ENCODE results near the gene LHX4.

LHX4 gene

DNA sequence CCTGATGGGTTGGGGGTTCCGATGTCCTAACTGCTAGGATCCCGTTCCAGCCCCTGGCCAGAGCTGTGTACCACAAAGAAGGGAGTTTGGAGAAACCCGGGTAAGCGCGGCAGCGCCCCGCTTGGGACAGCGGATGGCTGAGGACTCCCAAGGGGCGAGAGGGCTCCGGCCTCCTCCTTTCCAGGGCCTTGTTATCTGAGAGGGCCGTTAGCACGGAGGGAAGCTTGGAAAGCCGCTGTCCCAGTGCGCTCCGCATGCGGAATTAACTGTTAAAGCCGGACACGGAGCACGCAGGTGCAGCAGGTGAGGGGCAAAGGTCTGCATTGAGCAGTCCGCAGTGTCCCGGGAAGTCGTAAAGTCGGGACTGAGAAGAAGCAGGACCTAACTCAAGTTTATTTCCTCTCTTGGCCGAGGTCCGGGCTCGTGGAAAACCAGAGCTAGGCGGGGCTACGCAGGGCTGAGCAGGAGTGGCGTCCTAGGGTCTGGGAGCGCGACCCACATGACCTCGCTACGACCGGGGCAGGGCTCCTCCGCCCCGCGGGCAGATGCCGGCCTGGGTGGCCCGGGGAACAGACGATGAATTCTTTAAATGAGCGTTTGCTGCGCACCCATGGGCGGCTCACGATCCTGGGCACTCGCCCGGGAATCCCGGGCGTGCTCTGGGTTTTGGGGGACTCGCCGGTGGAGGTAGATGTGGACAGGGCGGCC lies 4.5 kb downstream of the LHX4 start:
- no peaks in the 10 kb centered on the region for H3K36me3 ChIP-seq (replicated peaks)
- H3K4me3 ChIP-seq = no peak overlapping the region
- no peaks in the 10 kb centered on the region for H3K27me3 ChIP-seq (ENCODE audit: low read depth)
- peaks cover 8% of the 10 kb centered on the region for H3K4me1 ChIP-seq
- no peaks in the 10 kb centered on the region for H3K9me3 ChIP-seq
- in situ Hi-C loops (cut with MboI; ENCODE audit: low sequenced_read_pairs) = no loop called here
- DNase-seq (ENCODE audit: low spot score in 2 of 2) = no peak

DNA sequence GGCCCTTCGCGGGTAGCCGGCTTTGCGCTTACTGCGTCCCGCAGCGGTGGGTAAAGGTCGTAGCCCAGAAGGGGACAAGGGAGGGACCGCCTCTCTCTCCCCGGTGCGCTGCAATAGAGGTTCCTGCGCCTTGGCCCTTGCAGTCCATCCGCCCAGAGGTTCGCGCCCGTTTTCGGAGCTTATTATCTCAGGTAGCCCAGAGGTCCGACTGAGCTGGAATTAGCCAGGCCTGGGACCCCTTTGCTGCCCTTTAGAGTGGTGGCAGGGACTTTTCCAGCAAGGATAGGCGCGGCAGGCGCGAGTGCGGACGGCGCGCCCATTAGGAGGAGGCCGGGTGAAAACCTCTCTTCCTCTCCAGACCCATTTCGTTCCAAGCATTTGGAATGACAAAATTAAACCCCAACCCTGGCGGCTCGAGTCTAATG lies 5.0 kb downstream of the LHX4 start:
- no peak for DNase-seq (ENCODE audit: low spot score in 2 of 2)
- Histone ChIP-seq H3K36me3 (replicated peaks) (no peaks in the 10 kb centered on the region), H3K4me1 (peaks cover 8% of the 10 kb centered on the region), H3K4me3 (no peak overlapping the region), H3K27me3 (ENCODE audit: low read depth) (no peaks in the 10 kb centered on the region), H3K9me3 (no peaks in the 10 kb centered on the region)
- in situ Hi-C loops (cut with MboI; ENCODE audit: low sequenced_read_pairs) = no loop called here

DNA sequence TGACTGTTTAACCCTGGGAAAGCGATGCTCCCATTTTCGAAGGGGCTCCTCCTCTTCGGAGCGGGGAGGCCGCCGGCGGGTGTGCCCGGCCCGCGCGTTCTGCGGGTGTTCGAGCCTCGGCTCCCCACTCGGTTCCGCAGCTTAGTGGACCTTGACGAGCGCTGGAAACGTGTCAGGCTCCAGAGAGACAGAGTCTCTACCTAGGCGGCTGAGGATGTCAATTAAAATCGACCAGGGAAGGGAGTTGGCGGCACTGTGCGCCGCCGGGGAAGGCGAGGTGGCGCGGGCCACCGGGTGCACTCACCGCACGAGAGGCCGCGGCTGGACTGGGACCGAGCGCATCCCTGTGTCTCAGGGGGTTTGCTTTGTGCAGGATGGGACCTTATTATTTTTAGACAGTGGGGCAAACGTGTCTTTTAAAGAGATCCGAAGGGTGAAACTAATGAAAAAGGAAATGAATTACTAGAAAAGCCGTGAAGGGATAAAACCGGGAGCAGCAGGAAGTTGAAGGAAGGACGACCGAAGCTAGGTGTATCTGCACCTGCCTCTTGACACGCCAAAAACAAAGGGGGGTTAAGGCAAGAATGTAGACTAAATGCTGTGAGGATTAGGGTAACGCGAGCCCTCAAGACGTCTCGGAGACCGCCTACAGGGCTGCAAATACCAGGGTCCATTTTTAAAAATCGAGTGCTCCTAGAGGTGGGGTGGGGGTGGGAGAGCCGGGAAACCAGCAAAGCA lies 5.6 kb downstream of the LHX4 start:
- Histone ChIP-seq H3K36me3 (replicated peaks) (no peaks in the 10 kb centered on the region), H3K27me3 (ENCODE audit: low read depth) (no peaks in the 10 kb centered on the region), H3K4me1 (peaks cover 8% of the 10 kb centered on the region), H3K9me3 (no peaks in the 10 kb centered on the region), H3K4me3 (no peak overlapping the region)
- in situ Hi-C loops (cut with MboI; ENCODE audit: low sequenced_read_pairs) = no loop called here
- no peak for DNase-seq (ENCODE audit: low spot score in 2 of 2)

DNA sequence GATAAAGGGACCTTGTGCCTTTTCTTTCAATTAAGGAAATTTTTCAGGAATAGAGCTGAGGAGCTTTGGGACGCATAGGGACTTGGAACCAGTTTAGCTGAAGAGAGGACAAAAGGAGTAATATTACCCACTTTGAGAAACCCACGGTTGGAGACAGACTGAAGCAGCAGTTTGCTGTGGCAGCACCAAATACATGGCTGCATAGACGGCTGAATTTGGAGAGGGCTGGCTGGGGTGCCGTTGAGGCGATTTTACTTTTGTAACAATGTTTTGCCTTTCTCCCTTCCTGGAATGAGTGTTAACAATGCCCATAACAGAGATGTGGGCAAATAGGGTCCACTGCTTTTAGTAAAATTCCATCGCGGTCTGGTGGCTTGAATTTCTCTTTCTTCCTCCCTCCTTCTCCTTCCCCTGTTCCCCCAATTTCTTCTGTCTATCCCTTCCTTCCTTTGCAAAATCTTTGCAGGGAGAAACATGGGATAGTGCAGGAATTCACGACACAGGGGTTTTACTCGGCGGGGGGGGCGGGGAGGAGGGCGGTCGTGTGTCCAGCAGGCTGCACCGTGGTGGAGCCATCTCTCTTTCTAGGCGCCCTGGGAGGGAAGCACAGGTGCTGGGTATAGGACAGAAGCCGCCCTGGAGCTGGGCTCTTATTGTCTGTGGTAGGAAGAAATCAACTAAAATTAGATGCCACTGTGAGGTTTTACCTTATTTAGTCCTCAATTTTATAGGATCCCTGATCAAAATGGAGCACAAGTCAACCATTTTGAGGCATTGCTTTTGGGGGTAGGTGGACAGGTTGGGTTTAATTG lies 6.8 kb downstream of the LHX4 start:
- in situ Hi-C loops (cut with MboI; ENCODE audit: low sequenced_read_pairs) = no loop called here
- no peak for DNase-seq (ENCODE audit: low spot score in 2 of 2)
- H3K36me3 ChIP-seq (replicated peaks) = no peaks in the 10 kb centered on the region
- no peaks in the 10 kb centered on the region for H3K27me3 ChIP-seq (ENCODE audit: low read depth)
- no peak overlapping the region for H3K4me3 ChIP-seq
- H3K9me3 ChIP-seq = no peaks in the 10 kb centered on the region
- peaks cover 8% of the 10 kb centered on the region for H3K4me1 ChIP-seq

DNA sequence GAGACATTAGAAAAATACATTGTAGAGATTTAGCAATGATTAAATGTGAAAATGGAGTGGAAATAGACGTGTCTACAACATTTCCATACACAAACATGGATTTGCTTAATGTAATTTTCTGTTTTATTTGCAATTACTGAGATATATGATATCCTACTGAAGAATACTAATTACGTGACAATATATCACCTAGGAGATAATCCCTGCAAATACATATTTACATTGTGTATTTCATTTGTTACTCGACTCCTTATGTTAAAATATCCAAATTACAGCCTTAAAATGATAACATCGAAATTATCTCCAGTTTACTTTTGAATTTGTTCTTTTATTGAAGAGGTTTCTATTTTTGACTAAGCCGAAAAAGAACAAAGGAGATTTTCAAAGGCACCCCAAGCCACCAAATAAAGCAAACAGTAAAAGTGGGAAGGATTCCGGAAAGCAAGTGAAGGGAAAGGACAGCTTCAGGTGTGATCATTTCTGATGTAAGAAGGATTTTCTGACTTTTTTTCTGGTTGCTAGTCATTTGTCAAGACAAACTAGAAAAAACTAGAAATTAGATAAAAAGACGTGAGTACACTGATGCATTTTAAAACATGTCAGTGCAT lies 7.9 kb downstream of the LHX4 start:
- Histone ChIP-seq H3K9me3 (no peaks in the 10 kb centered on the region), H3K4me3 (no peak overlapping the region), H3K36me3 (replicated peaks) (no peaks in the 10 kb centered on the region), H3K27me3 (ENCODE audit: low read depth) (no peaks in the 10 kb centered on the region), H3K4me1 (peaks cover 8% of the 10 kb centered on the region)
- in situ Hi-C loops (cut with MboI; ENCODE audit: low sequenced_read_pairs) = no loop called here
- DNase-seq (ENCODE audit: low spot score in 2 of 2) = no peak

DNA sequence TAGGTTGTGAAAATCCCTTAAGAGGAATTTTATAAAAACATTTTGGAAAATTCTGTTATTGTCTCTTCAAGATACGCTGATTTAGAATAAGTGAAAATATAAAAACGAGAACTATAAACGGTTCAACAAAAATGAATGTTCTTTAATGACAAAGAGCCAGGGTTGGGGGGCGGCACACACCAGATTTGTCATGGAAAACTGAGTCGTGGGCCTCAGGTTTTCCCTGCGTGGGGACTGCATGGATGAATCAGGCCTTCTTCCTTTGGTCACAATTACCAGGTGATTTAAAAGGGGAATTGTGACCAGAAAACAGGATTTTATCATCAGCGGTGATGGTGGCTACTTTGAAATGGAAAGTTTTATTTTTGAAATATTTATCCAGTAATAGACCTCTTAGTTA lies 8.6 kb downstream of the LHX4 start:
- H3K36me3 ChIP-seq (replicated peaks) = no peaks in the 10 kb centered on the region
- in situ Hi-C loops (cut with MboI; ENCODE audit: low sequenced_read_pairs) = no loop called here
- H3K4me3 ChIP-seq = no peak overlapping the region
- no peaks in the 10 kb centered on the region for H3K9me3 ChIP-seq
- no peaks in the 10 kb centered on the region for H3K27me3 ChIP-seq (ENCODE audit: low read depth)
- DNase-seq (ENCODE audit: low spot score in 2 of 2) = no peak
- H3K4me1 ChIP-seq = peaks cover 8% of the 10 kb centered on the region

DNA sequence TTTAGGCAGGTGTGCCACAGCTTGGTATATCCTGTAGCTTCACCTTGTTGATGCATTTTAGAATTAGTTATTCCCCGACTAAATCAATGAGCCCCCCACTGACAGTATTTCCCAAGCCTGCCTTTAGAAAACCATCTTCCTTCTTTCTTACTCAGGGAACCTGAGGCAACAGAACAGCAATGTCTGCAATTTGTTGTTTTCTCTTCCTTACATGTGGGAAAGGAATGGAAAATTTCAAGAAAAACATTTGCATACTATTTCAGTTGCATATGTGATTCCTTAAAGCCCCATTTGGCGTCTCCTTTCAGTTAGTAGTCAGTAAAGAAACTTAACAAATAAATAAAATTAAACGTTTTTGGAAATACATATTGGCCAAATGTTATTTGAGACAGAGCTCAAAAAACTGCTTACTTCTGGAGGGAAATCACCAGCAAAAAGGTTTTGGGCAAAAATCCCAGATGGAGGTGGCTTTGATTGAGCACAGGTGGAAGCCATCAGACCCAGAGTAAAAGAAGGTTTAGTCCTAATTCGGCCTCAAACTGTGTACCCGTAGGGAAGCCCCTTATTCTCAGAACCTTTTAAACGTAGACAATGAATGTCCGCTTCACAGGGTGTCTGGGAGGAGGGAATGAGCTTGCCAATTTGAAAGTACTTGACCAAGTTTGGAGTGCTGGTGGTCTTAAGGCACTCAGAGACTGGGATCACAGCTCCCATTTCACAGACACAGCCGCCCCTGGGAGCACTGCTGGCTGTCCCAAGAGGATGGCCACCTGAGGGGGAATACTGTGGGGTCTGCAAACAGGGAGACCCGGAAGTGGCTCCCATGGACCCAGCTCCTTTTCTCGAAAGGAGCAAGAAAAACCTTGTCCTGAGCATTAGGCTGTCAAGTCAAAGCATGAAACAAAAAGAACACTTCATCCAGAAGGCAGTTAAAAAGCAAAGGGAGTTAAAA lies 9.4 kb downstream of the LHX4 start:
- peaks cover 8% of the 10 kb centered on the region for H3K4me1 ChIP-seq
- no peaks in the 10 kb centered on the region for H3K9me3 ChIP-seq
- in situ Hi-C loops (cut with MboI; ENCODE audit: low sequenced_read_pairs) = no loop called here
- H3K36me3 ChIP-seq (replicated peaks) = no peaks in the 10 kb centered on the region
- DNase-seq (ENCODE audit: low spot score in 2 of 2) = no peak
- no peak overlapping the region for H3K4me3 ChIP-seq
- no peaks in the 10 kb centered on the region for H3K27me3 ChIP-seq (ENCODE audit: low read depth)

DNA sequence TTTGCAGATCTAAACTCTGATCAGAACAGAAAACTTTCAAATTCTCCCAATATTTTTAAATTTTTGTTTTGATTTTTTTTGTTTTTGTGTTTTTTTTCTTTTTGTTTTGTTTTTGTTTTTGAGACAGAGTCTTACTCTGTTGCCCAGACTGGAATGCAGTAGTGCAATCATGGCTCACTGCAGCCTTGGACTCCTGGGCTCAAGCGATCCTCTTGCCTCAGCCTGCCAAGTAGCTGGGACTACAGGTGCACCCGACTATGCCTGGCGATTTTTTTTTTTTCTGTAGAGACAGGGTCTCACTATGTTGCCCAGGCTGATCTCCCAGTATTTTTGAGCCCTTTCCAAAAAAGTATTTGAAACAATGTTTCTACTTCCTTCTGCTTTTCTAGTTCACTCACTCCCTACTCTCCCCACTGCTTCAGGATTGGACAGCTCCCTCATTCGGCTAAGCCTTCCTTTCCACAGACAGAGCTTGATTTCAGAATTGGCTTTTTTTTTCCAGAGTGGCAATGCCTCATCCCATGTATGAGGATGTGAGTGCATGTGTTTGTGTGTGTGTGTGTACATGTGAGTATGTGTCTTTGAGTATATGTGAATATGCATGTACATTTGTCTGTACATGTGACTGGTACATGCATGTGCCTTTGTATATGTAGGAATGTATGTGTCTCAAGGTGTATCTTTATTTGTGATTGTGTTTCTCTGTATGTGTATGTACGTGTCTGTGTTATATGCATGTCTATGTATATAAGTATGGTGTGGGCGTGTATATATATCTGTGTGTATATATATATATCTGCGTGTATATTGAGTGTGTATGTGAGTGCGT lies 11.9 kb downstream of the LHX4 start:
- DNase-seq (ENCODE audit: low spot score in 2 of 2) = no peak
- no peaks in the 10 kb centered on the region for H3K36me3 ChIP-seq (replicated peaks)
- no peaks in the 10 kb centered on the region for H3K9me3 ChIP-seq
- H3K4me3 ChIP-seq = no peak overlapping the region
- H3K27me3 ChIP-seq (ENCODE audit: low read depth) = no peaks in the 10 kb centered on the region
- peaks cover 8% of the 10 kb centered on the region for H3K4me1 ChIP-seq
- in situ Hi-C loops (cut with MboI; ENCODE audit: low sequenced_read_pairs) = no loop called here

DNA sequence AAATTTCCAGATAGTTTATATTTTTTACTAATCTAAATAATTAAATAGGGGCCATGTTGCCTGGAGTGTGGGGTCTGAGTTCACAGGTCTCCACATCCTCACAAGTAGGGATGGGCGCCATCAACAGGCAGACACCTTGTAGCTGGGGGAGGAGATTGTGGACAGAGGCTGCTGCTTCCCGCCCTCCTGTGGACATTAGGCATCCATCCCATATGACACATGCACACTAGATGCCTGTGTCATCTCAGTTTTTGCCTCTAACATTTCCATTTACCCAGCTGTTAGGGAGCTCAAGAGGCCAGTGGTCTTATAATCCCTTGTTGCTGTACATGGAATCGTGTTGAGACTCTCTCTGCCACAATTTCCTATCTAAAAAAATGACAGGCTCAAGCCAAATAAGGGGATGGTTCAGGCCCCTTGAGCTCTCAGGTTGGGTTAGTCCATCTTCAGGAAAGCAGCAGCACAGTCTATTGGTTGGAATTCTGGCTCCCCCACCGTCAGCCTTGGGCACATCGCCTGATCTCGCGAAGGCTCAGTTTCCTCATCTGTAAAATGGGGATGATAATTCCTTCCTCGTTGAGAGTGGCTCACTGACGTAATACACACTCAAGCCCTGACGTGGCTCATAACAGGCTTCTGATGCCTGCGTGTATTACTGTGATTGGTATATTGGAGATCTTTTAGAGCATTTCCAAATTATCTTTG lies 13.6 kb downstream of the LHX4 start:
- DNase-seq (ENCODE audit: low spot score in 2 of 2) = no peak
- Histone ChIP-seq H3K4me1 (no peaks in the 10 kb centered on the region), H3K4me3 (no peak overlapping the region), H3K9me3 (no peaks in the 10 kb centered on the region), H3K36me3 (replicated peaks) (no peaks in the 10 kb centered on the region), H3K27me3 (ENCODE audit: low read depth) (no peaks in the 10 kb centered on the region)
- in situ Hi-C loops (cut with MboI; ENCODE audit: low sequenced_read_pairs) = no loop called here

DNA sequence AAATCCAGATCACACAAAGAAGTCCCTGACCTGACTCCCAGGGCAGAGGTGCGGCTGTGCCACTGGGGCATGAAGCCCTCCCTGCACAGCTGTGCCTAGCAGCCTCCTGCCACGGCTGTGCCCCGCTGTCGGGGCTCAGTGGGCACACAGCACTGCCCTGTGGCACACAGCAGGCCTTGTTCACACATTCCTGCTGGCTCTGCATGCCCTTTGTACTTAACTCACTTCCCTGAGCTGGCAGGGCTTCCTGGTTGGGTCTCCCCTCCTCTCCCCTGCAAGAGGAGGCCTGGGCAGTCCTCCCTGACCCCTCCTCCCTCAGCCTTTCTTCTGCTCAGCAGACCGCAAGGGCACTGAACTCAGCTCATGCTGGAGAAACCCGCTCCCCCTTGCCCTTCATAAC lies 14.8 kb downstream of the LHX4 start:
- no peaks in the 10 kb centered on the region for H3K9me3 ChIP-seq
- in situ Hi-C loops (cut with MboI; ENCODE audit: low sequenced_read_pairs) = no loop called here
- H3K27me3 ChIP-seq (ENCODE audit: low read depth) = no peaks in the 10 kb centered on the region
- H3K36me3 ChIP-seq (replicated peaks) = no peaks in the 10 kb centered on the region
- H3K4me3 ChIP-seq = no peak overlapping the region
- no peaks in the 10 kb centered on the region for H3K4me1 ChIP-seq
- no peak for DNase-seq (ENCODE audit: low spot score in 2 of 2)

DNA sequence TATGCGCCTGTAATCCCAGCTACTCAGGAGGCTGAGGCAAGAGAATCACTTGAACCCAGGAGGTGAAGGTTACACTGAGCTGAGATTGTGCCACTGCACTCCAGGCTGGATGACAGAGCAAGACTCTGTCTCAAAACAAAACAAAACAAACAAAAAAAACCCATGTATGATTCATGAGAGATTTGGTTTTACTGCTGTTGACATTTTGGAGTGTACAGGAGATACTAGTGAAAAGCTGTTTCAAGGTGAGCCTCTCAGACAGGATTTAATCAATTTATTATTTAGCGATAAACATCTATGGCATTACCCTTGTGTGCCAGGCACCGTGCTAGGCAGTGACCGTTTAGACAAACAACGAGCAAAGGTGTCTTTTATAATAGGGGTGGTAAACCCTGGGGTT lies 16.5 kb downstream of the LHX4 start:
- H3K36me3 ChIP-seq (replicated peaks) = no peaks in the 10 kb centered on the region
- DNase-seq (ENCODE audit: low spot score in 2 of 2) = no peak
- H3K4me1 ChIP-seq = no peaks in the 10 kb centered on the region
- in situ Hi-C loops (cut with MboI; ENCODE audit: low sequenced_read_pairs) = no loop called here
- no peak overlapping the region for H3K4me3 ChIP-seq
- no peaks in the 10 kb centered on the region for H3K9me3 ChIP-seq
- H3K27me3 ChIP-seq (ENCODE audit: low read depth) = no peaks in the 10 kb centered on the region

DNA sequence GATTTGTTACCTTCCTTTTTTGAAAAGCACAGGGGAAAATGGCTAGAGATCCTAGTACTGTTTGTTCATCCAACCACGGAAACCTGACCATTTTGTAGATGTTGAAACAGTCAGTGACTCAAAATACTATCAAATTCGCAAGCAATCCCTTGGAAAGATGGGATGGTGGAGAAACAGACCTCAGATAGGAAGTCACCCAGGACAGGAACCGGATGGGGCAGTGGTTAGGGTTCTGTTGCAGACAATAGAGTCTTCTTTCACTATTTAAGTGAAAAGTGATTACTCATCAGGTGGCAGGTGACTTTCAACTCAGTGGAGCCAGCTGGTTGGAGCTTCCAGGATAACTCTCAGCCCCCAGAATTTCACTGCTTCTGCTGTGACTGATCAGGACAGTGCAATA lies 17.0 kb downstream of the LHX4 start:
- no peak for DNase-seq (ENCODE audit: low spot score in 2 of 2)
- H3K27me3 ChIP-seq (ENCODE audit: low read depth) = no peaks in the 10 kb centered on the region
- no peaks in the 10 kb centered on the region for H3K9me3 ChIP-seq
- H3K4me1 ChIP-seq = no peaks in the 10 kb centered on the region
- in situ Hi-C loops (cut with MboI; ENCODE audit: low sequenced_read_pairs) = no loop called here
- no peak overlapping the region for H3K4me3 ChIP-seq
- no peaks in the 10 kb centered on the region for H3K36me3 ChIP-seq (replicated peaks)

Data from HAP-1 (cell line).